OCI-LY7 (cell line): ENCODE measurements around the gene SNRPD3. TPM values are rescaled to one million over a fixed set of nuclear protein-coding genes. Genes with fewer than 3 reads are reported as not detected.

Source experiments
- BruUV-seq: library from RNA; stranded (reverse); fragments of 400-500 nt; replicated peaks from 2 replicates; lab custom pipeline; 2021; lab: Mats Ljungman, UMichigan
- CTCF ChIA-PET: fragments of 300-600 bp; sonication (Branson Sonifier 250); formaldehyde crosslinking; loops from one replicate; lab custom pipeline; 2022; ENCODE audit warnings: antibody characterized with exemption; ENCODE audit not compliant: unreplicated experiment; lab: Charles Lee
- POLR2A ChIA-PET: fragments of 300-600 bp; sonication (Branson Sonifier 250); formaldehyde crosslinking; loops from one replicate; lab custom pipeline; 2022; ENCODE audit warnings: antibody characterized with exemption; lab: Charles Lee
- DNase-seq: peaks from one replicate; pipeline ENCODE4 v3.0.0-alpha.2; 2015; ENCODE audit warnings: low spot score
- H2AFZ ChIP-seq: fragments of 200-600 bp; sonication (generic), shearing (Covaris generic); 2 replicates; pipeline ENCODE4 v1.6.1; 2014; ENCODE audit warnings: mild to moderate bottlenecking, antibody characterized with exemption, low read length, moderate library complexity
- H3K27ac ChIP-seq: fragments of 200-600 bp; sonication (generic); 2 replicates; pipeline ENCODE4 v1.5.1; 2014; ENCODE audit warnings: mixed run types, low read depth, mild to moderate bottlenecking, moderate library complexity, low read length, inconsistent platforms; ENCODE audit not compliant: poor library complexity, severe bottlenecking
- H3K36me3 ChIP-seq: fragments of 200-600 bp; sonication (generic); 2 replicates; pipeline ENCODE4 v1.6.1; 2014; ENCODE audit warnings: mild to moderate bottlenecking, antibody characterized with exemption, low read length, moderate library complexity, mixed read lengths; ENCODE audit not compliant: insufficient read depth
- H3K4me1 ChIP-seq: fragments of 200-600 bp; sonication (generic); 2 replicates; pipeline ENCODE4 v1.5.1; 2014; ENCODE audit warnings: mild to moderate bottlenecking, low read length; ENCODE audit not compliant: insufficient read depth, poor library complexity, severe bottlenecking
- H3K4me2 ChIP-seq: fragments of 200-600 bp; sonication (generic); 2 replicates; pipeline ENCODE4 v1.6.1; 2014; ENCODE audit warnings: mild to moderate bottlenecking, low read length
- H3K4me3 ChIP-seq: fragments of 200-600 bp; sonication (generic); 2 replicates; pipeline ENCODE4 v1.5.1; 2014; ENCODE audit warnings: mild to moderate bottlenecking, low read depth, low read length; ENCODE audit not compliant: poor library complexity, severe bottlenecking
- H3K79me2 ChIP-seq: fragments of 200-600 bp; sonication (generic); 2 replicates; pipeline ENCODE4 v1.6.1; 2016; ENCODE audit warnings: low read depth, mild to moderate bottlenecking, low read length, moderate library complexity, mixed read lengths; ENCODE audit not compliant: insufficient read depth
- H3K9me2 ChIP-seq: fragments of 200-600 bp; sonication (generic); 2 replicates; pipeline ENCODE4 v1.6.1; 2016; ENCODE audit warnings: mild to moderate bottlenecking, low read length, mixed read lengths; ENCODE audit not compliant: insufficient read depth
- H3K9me3 ChIP-seq: fragments of 200-600 bp; sonication (generic); 2 replicates; pipeline ENCODE4 v1.6.1; 2014; ENCODE audit warnings: mild to moderate bottlenecking, mixed run types, low read length, mixed read lengths
- H4K20me1 ChIP-seq: fragments of 200-600 bp; sonication (generic); 2 replicates; pipeline ENCODE4 v1.6.1; 2014; ENCODE audit warnings: mild to moderate bottlenecking, antibody characterized with exemption, low read length, moderate library complexity, mixed read lengths; ENCODE audit not compliant: insufficient read depth
- EZH2phosphoT487 ChIP-seq: fragments of 200-600 bp; sonication (generic); IDR thresholded peaks from 2 replicates; pipeline ENCODE4 v1.6.1; 2018; ENCODE audit warnings: low read depth, borderline replicate concordance, mild to moderate bottlenecking, mixed run types, antibody characterized with exemption, low read length, moderate library complexity, mixed read lengths
- intact Hi-C: fragments of 100-400 bp; cut with micrococcal nuclease; formaldehyde crosslinking; loops from one replicate; pipeline ENCODE4 v1.10.0; 2022; ENCODE audit not compliant: unreplicated experiment
- total RNA-seq, 2 experiments: library from RNA; depleted of rRNA in 1 of 2; stranded (reverse); fragments of >200 nt in 1 of 2; shearing (Covaris generic) in 1 of 2; gene quantifications; 2 replicates each; pipeline ENCODE4 v1.2.3, GENCODE V29; 2014 to 2022
- TF ChIP-seq, protein P1 (sequence below): fragments of 200-600 bp; sonication (generic); conservative IDR thresholded peaks from 2 replicates; pipeline ENCODE4 v1.5.1; 2014; ENCODE audit warnings: mild to moderate bottlenecking, antibody characterized with exemption, low read length, moderate library complexity, mixed read lengths

The SNRPD3 gene
- total RNA-seq, 2 experiments from 2014 or later: 166 to 264 TPM

DNA sequence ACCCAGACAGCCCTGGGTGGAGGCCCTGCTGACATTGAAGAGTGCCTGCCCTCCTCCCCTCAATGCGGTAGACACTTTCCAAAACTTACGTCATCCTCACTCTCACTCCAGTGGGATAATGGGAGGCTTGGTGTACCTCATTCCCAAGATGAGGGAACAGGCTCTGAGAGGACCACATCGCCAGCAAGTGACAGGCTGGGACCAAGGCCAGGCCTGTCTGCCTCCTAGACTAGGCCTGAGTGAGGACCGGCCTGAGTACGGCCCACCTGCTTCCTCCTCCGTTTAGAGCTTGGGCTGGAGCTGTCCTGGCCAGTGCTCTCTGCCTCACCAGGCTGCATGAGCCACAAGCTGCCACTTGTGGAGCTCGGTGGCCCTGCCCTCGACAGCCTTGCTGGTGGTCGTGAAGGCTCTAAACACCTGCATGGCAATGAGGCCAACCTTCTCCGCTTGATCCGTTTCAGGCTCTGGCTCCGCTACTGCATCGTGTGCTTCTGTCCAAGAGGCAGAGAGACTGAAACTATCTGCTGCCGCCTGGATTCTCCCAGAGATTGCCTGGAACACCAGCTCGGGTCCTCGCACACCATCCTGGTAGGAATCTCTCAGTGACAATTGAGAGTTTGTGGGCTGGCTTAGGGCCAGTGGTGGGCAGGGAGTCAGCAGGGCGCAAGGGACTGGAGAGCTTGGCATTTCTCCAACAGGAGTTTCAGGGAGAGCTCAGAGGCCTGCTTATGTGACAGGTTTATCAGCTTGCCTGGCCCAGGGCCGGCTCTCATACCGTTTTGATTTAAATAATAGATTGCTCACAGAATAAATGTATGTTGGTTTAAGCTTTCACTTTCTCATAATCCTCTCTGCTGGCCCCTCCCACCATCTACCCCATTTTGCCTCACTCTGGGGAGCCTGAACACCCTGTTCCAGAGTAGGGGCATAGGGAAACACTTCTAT, 27.7 kb downstream of the SNRPD3 start:
- TF ChIP-seq, protein P1, sequence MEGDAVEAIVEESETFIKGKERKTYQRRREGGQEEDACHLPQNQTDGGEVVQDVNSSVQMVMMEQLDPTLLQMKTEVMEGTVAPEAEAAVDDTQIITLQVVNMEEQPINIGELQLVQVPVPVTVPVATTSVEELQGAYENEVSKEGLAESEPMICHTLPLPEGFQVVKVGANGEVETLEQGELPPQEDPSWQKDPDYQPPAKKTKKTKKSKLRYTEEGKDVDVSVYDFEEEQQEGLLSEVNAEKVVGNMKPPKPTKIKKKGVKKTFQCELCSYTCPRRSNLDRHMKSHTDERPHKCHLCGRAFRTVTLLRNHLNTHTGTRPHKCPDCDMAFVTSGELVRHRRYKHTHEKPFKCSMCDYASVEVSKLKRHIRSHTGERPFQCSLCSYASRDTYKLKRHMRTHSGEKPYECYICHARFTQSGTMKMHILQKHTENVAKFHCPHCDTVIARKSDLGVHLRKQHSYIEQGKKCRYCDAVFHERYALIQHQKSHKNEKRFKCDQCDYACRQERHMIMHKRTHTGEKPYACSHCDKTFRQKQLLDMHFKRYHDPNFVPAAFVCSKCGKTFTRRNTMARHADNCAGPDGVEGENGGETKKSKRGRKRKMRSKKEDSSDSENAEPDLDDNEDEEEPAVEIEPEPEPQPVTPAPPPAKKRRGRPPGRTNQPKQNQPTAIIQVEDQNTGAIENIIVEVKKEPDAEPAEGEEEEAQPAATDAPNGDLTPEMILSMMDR: no peak
- TF ChIP-seq EZH2phosphoT487: no peak
- CTCF ChIA-PET: no interaction called here
- POLR2A ChIA-PET: no interaction called here

DNA sequence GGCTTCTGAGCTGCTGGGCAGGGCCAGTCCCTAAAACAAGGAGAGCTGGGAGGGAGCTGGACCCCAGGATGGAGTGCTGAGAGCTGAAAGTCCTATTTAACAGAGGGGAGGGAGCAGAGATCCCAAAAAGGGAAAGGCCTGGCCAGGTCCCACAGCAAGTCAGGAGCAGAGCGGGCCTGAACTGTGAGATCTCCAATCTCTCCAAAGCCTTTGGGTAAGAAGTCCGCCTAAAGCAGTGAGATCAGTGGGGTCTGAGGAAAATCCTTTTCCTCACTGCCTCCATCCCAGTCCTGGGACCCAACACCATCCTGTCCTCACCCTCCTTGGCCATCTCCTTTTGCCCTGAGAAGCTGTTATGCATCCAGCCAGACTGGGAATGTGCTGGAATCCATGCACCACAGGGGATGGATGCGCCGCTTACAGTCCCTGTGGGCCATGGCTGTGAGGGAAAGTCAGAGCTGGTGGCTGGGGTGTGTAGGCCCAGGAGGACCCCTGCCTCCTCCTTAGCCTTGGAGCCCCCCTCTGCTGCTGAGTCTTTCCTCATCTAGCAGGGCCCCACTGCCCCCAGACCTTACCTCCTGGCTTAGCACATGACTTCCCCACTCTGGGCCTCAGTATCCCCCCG, 28.5 kb downstream of the SNRPD3 start:
- no peak for DNase-seq
- Histone ChIP-seq H3K36me3 (no peaks in the 10 kb centered on the region), H3K4me1 (no peaks in the 10 kb centered on the region), H3K27ac (no peak overlapping the region), H4K20me1 (no peaks in the 10 kb centered on the region), H3K9me2 (no peaks in the 10 kb centered on the region), H2AFZ (no peak overlapping the region), H3K9me3 (no peaks in the 10 kb centered on the region), H3K79me2 (no peaks in the 10 kb centered on the region), H3K4me3 (no peak overlapping the region), H3K4me2 (no peak overlapping the region)
- intact Hi-C loops: no loop called here
- no TSS peak for BruUV-seq
- ChIA-PET POLR2A (no interaction called here), CTCF (no interaction called here)
- no peak for TF ChIP-seq EZH2phosphoT487
- TF ChIP-seq, protein P1: no peak

More for the DNA sequence above, 27.7 kb downstream of the SNRPD3 start:
- no peaks in the 10 kb centered on the region for H3K9me3 ChIP-seq
- no peaks in the 10 kb centered on the region for H4K20me1 ChIP-seq
- no peak overlapping the region for H3K4me2 ChIP-seq
- H3K36me3 ChIP-seq: no peaks in the 10 kb centered on the region
- no peak for DNase-seq
- BruUV-seq: no TSS peak
- no peak overlapping the region for H3K27ac ChIP-seq
- H2AFZ ChIP-seq: no peak overlapping the region
- no peaks in the 10 kb centered on the region for H3K4me1 ChIP-seq
- intact Hi-C loops: no loop called here
- H3K4me3 ChIP-seq: no peak overlapping the region
- H3K79me2 ChIP-seq: no peaks in the 10 kb centered on the region
- H3K9me2 ChIP-seq: no peaks in the 10 kb centered on the region
